HFFc6 (cell line): ENCODE data around the gene MAEA. TPM values are rescaled to one million over a fixed set of nuclear protein-coding genes. Genes with fewer than 3 reads are reported as not detected.

Experiments used
- DNase-seq: peaks from one replicate; pipeline ENCODE4 v3.0.0-alpha.2; 2018
- H3K27ac Mint-ChIP-seq: 2 replicates; pipeline ENCODE4 v1.8.0; 2020; ENCODE audit warnings: mild to moderate bottlenecking, mixed read lengths
- H3K27me3 Mint-ChIP-seq: 2 replicates; pipeline ENCODE4 v1.8.0; 2021; ENCODE audit warnings: mild to moderate bottlenecking, moderate library complexity, mixed read lengths; ENCODE audit not compliant: insufficient read depth
- H3K36me3 Mint-ChIP-seq: 2 replicates; pipeline ENCODE4 v1.8.0; 2021; ENCODE audit warnings: low read depth, mixed read lengths
- H3K4me1 Mint-ChIP-seq: 2 replicates; pipeline ENCODE4 v1.8.0; 2020; ENCODE audit warnings: low read depth, mixed read lengths
- H3K4me3 Mint-ChIP-seq: 2 replicates; pipeline ENCODE4 v1.8.0; 2020; ENCODE audit warnings: mild to moderate bottlenecking, moderate library complexity, mixed read lengths
- H3K9me3 Mint-ChIP-seq: 2 replicates; pipeline ENCODE4 v1.8.0; 2020; ENCODE audit warnings: mild to moderate bottlenecking, mixed read lengths
- total RNA-seq, 6 experiments: library from RNA; stranded (reverse); fragmentation: NEBNext Ultra II Directional; extraction: Animal tissue kit (Norgen Biotek cat#: 25700); gene quantifications; 2 replicates in 1 of 6; 3 replicates in 5 of 6; pipeline ENCODE4 v1.2.3, GENCODE V29; 2021
- TF ChIP-seq, protein P1 (sequence below): fragments of 200-600 bp; sonication (generic); IDR thresholded peaks from 2 replicates; pipeline ENCODE4 v1.5.0; 2021; ENCODE audit warnings: antibody characterized with exemption, mild to moderate bottlenecking

MAEA gene
- total RNA-seq, 6 experiments from 2014 or later, result 56.0 to 65.4 (median 60.6) TPM

DNA sequence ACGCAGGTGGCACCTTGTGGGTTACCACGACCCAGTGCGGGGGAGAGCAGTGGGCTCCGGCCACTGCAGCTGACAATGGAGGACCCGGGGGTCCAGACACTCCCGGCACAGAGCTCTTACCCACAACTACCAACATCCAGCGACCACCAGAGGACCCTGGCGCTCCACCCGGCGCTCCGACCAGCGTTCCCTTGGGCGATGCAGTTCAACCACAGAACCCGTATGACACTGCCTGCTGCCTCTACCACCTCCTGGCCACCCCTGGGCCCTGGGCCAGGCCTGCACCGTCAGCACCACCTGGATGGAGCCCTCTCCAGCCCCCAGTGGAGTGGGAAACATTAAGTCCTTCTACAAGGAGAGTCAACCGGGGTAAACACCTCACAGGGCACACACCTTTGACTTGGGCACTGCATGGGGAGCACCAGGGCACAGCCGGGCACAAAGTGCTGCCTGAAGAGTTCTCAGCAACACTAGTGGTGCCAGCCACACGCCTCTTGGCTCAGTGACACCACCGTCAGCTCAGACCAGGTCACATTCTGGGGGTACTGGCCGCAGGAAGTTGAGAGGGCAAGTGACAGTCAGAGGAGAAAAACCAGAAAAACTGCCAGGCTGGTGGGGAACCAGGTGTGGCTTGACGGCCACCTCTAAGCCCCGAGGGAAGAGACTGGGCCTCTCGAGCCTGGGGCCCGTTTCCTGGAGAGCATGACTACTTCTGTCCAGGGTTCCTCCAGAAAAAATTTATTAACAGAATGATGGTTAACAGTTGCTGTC lies 43.4 kb upstream of the MAEA start:
- no peaks in the 10 kb centered on the region for H3K9me3 Mint-ChIP-seq
- TF ChIP-seq, protein P1, sequence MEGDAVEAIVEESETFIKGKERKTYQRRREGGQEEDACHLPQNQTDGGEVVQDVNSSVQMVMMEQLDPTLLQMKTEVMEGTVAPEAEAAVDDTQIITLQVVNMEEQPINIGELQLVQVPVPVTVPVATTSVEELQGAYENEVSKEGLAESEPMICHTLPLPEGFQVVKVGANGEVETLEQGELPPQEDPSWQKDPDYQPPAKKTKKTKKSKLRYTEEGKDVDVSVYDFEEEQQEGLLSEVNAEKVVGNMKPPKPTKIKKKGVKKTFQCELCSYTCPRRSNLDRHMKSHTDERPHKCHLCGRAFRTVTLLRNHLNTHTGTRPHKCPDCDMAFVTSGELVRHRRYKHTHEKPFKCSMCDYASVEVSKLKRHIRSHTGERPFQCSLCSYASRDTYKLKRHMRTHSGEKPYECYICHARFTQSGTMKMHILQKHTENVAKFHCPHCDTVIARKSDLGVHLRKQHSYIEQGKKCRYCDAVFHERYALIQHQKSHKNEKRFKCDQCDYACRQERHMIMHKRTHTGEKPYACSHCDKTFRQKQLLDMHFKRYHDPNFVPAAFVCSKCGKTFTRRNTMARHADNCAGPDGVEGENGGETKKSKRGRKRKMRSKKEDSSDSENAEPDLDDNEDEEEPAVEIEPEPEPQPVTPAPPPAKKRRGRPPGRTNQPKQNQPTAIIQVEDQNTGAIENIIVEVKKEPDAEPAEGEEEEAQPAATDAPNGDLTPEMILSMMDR, result no peak
- peaks cover 2% of the 10 kb centered on the region for H3K27me3 Mint-ChIP-seq
- H3K4me1 Mint-ChIP-seq, result peaks cover 13% of the 10 kb centered on the region
- peak overlapping the region; percentile 92 for H3K4me3 Mint-ChIP-seq
- DNase-seq, result no peak
- H3K27ac Mint-ChIP-seq, result peak overlapping the region; percentile 87
- peaks cover 13% of the 10 kb centered on the region for H3K36me3 Mint-ChIP-seq

DNA sequence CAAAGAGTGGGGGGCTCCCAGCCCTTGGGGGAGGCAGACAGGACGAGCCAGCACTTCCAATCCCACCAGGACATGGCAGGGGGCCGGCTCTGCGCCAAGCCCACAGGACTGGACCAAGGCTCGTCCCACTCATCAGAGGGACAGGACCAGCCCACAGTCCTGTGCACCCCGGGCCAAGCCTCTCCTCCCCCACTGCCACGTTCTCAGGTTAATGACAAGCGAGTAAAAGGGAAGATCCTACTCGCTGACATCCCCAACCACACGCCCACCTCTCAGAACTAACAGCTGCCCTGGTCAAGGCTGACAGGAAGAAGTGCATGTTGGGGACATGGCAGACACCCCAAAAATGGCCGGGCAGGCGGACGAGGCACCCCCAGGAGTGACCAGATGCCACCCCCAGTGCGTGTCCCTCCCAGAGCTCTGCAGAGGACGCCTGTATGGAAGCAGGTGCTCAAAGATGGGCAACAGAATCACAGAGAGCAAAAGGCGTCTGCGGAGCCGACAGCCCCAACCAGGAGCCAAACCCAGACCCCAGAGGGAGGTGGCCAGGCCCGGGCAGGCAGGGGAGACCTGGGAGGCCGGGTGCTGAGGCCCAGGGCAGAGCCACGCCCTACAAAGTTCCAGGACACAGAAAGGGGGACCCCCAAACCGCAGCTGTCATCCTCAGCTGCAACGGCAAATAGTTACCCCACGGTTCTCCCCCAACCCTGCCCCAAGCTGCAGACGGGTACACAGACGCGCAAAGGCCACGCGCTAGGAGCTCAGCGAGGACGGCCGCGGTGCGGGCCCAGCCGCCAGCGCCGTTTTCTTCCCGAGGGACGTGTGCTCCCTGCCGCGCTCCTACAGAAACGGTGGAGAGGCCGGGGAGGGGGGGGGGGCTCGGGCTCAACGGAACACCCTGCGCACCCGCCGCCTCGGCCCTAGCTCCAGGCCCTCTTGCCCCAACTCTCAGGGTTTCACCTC lies 42.5 kb upstream of the MAEA start:
- peaks cover 2% of the 10 kb centered on the region for H3K27me3 Mint-ChIP-seq
- DNase-seq, result no peak
- H3K4me3 Mint-ChIP-seq, result peak overlapping the region; percentile 92
- TF ChIP-seq, protein P1, result no peak
- H3K27ac Mint-ChIP-seq, result peak overlapping the region; percentile 87
- H3K36me3 Mint-ChIP-seq, result peaks cover 19% of the 10 kb centered on the region
- no peaks in the 10 kb centered on the region for H3K9me3 Mint-ChIP-seq
- H3K4me1 Mint-ChIP-seq, result peaks cover 13% of the 10 kb centered on the region

DNA sequence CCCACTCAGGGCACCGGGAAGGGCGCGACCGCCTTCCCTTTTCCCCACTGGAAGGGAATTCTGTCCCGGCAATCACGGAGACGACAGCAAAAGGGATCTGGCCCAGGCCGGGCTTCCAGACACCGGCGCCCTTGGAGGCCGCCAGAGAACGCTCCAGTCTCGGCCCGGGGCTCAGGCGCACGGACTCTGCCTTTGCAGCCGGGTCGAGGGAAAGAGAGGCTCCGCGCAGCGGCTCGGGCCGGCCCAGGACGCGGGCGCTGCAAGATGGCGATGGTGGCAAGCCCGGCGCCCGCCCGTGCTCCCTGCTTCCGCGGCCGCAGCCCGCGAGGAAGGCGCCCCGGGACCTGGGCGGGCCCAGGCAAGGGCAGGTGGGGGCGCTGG lies 41.8 kb upstream of the MAEA start:
- peak overlapping the region; percentile 87; the same call in 1 of the 2 replicates for H3K27ac Mint-ChIP-seq
- H3K36me3 Mint-ChIP-seq, result peaks cover 23% of the 10 kb centered on the region
- TF ChIP-seq, protein P1, result no peak; the same call in 1 of the 2 replicates
- DNase-seq, result no peak
- peaks cover 13% of the 10 kb centered on the region for H3K4me1 Mint-ChIP-seq
- peaks cover 2% of the 10 kb centered on the region for H3K27me3 Mint-ChIP-seq
- H3K4me3 Mint-ChIP-seq, result peak overlapping the region; percentile 92
- peaks cover 5% of the 10 kb centered on the region for H3K9me3 Mint-ChIP-seq

DNA sequence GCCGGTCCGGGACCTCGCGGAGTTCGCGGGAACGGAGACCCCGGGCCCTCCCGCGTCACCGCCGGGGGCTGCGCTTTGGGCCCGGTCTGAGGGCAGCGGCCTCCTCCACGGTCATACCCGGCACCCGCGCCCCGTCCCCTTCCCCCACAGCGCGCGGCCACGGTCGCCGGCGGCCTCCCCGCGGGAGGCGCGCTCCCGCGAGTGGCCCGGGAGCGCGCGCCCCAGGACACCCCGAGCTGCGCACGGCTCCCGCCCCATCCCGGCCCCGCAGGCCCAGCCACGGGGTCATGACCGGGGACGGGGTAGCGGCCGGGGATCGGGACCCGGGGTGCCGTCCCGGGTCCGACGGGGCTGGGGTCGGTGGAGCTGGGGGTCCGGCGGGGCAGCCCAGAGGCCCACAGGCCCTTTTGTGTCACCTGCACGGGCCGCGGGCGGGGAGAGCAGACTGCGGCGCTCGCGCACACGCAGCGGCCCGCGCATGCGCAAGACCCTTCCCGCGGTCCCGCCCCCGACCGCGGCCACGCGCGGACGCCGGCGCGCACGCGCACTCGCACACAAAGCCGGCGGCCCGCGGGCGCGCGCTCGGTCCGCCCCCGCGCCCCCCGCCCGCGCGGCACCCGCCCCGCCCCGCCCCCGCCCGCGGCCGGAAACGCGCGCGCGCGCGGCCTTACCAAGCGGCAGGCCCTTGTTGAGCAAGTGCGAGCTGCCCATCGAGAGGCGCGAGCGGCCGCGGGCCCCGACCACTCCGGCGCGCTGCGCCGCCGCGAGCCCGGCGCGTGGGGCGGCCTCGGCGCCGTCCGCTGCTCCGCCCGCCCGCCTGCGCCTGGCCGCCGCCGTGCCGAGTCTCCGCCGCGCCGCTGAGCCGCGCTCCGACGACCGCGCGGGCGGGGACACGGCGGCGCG lies 41.2 kb upstream of the MAEA start, which contains the start of gene CTBP1:
Gene CTBP1, minus strand, starts transcription at position 886 of the 903 bp plus-strand sequence. CDS start 7,799 bp downstream, outside the sequence.
- peak; percentile 52 for DNase-seq
- H3K36me3 Mint-ChIP-seq, result peaks cover 30% of the 10 kb centered on the region
- peaks cover 11% of the 10 kb centered on the region for H3K9me3 Mint-ChIP-seq
- TF ChIP-seq, protein P1, result no peak; the same call in 1 of the 2 replicates
- peaks cover 13% of the 10 kb centered on the region for H3K4me1 Mint-ChIP-seq
- peaks cover 2% of the 10 kb centered on the region for H3K27me3 Mint-ChIP-seq
- H3K4me3 Mint-ChIP-seq, result peak within 1 kb of the TSS; percentile 92
- H3K27ac Mint-ChIP-seq, result peak within 1 kb of the TSS; percentile 87
